HG03175 (cell line): Measurements from ENCODE around the gene APOL3.
"Not testable (repeated sequence)": the region's sequence is repeated elsewhere in the genome, so short reads cannot be mapped to it uniquely, and the experiment has no call there.

Experiments used
- ATAC-seq: cut with Tn5 transposase; IDR thresholded peaks from one replicate; pipeline ENCODE4 v1.9.1; 2021; ENCODE audit warnings: mild to moderate bottlenecking, moderate library complexity; ENCODE audit not compliant: unreplicated experiment

Gene APOL3

GRCh38 chr22:36160499-36160942, at the start of gene APOL3:
Gene APOL3 (minus strand): TSS chr22:36160755. CDS start chr22:36149055, 11,700 bp downstream.
- no peak for ATAC-seq

DNA sequence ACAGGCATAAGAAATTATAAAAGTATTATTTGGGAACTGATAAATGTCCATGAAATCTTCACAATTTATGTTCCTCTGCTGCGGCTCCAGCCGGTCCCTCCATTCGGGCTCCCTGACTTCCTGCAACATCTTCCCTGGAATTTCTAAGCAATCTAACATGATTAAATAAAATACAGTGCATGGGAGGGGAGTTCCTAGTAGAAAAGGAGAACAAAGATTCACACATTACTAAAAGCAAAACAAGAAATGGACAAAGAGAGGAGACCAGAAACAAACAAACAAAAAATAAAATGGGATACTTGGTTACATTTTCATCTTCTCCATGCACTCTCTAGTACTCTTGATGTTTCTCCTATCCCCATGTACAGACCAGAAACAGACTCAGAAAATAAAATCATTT, 49.7 kb upstream of the APOL3 start:
- no peak for ATAC-seq

- ATAC-seq: not testable (repeated sequence)
These were observed 48.9 kb upstream of the APOL3 start for GRCh38 chr22:36209488-36209908.

DNA sequence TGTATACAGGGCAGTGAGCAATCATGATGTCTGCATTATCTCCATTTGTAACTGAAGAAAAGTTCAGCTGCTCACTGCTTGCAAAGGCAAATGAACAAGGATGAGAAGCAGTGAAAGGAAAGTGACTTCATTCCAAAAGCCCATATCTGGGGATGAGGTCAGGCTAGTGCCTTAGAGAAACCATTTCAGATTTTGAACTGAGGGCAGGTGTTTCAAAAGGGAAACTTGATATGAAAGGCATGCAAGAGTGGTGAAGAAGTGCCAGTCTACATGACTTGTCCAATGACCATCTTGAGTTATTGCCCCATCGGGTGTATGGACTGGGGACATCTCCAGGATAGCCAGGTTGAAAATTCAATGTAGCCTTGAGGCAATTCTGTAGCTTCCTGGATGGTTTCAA, 48.4 kb upstream of the APOL3 start:
- no peak for ATAC-seq

DNA sequence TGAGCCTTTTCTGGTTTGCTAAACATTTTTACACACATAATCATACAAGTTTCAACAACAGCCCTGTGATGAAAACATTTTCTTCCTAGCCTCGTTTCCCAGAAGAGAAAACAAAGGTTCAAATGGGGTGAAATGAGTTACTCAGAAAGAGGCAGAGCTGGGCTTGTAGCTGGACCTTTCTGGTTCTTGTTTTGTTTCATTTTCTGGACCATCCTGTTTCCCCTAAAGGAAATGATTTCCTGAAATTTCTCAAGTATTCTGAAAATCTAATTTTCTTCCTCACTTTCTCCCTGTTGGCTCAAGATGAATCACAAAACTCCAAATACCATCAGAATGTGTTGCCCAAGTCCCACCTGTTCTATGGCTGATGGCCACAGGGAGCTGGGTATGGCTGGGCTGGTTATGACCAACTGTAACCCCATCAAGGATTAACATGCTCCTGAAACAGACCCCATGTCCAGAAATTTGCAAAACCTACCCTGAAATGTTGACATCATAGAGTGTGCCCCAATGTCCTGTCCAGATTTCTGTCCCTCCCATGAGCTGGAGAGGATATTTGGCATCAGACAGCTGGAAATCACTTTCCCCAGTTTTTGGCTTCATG, 47.7 kb upstream of the APOL3 start:
- ATAC-seq: no peak

DNA sequence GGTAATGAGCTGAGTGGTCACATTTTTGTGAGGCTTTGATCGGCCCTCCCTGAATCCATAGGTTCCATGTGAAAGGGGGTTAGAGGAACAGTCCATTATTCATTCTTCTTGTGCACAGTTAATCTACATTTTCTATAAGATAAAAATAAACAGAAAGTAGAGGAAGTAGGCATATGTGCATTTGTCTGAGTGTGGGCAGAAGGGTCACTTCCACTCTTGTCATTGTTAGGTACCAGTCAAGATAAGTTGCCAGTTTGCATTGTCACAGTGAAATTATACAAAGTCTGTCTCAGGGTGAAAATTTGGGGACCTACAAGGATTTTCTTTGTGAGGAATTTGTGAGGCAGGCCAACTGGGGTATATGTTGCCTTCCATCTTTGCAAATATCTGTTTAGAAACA, 45.7 kb upstream of the APOL3 start:
- no peak for ATAC-seq

GRCh38 chr22:36205573-36205972, 45.0 kb upstream of the APOL3 start:
- ATAC-seq: not testable (repeated sequence)

- no peak for ATAC-seq
These were observed 44.1 kb upstream of the APOL3 start for GRCh38 chr22:36204632-36205015.

DNA sequence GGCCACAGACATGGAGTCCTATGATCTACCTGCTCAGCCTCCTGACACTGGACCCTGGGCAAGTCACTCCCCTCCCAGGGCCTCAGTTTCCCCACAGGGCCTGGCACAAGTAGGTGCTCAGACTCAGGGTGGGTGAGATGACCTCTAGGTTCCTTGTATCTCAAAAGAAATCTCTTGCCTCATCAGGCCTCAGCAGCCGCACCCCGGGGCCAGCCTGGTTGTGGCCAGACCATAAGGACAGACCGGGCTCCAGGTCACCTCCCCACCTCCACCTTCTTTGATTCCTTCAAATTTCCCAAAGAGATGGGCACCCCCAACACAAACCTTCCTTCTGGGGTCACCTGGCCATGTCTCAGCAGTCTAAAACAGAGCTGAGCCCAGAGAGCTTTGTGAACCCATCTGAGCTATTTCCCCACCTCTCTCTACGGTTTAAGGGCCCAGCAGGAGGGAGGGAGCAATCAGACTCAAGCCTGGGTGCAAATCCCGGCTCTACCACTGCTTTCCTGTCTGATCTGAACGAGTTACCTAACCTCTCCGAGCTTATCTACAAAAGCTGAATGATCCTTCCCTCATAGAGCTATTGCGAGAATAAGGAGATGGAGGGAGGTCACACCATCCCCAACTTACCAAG, 43.6 kb upstream of the APOL3 start:
- no peak for ATAC-seq

DNA sequence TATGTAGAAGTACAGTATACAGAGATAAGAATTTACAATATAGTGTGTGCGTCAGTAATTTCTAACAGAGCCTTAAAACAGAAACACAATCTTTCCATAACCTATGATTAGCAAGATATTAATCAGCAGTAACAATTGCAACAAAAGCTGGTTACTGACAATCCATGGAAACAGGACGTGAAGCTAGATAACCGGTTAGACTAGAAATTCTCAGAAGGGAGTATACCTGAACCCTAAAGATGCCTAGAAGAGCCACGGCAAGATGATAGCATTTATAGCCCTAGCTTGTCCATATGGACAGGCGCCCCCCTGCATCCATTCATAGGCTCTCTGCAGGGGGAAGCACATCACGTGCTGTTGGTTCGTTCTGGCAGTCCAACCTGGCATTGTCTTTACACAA, 42.9 kb upstream of the APOL3 start:
- not testable (repeated sequence) for ATAC-seq

- not testable (repeated sequence) for ATAC-seq
These were observed 42.4 kb upstream of the APOL3 start for GRCh38 chr22:36202906-36203305.

- ATAC-seq: no peak
These were observed 41.2 kb upstream of the APOL3 start, which contains the start of gene APOL4 for GRCh38 chr22:36201630-36202319. Gene APOL4 (minus strand): TSS chr22:36201809. CDS start chr22:36201734, 75 bp downstream.

- not testable (repeated sequence) for ATAC-seq
These were observed 40.5 kb upstream of the APOL3 start for GRCh38 chr22:36201025-36201424.

- no peak for ATAC-seq
These were observed 38.5 kb upstream of the APOL3 start for GRCh38 chr22:36199001-36199551.

DNA sequence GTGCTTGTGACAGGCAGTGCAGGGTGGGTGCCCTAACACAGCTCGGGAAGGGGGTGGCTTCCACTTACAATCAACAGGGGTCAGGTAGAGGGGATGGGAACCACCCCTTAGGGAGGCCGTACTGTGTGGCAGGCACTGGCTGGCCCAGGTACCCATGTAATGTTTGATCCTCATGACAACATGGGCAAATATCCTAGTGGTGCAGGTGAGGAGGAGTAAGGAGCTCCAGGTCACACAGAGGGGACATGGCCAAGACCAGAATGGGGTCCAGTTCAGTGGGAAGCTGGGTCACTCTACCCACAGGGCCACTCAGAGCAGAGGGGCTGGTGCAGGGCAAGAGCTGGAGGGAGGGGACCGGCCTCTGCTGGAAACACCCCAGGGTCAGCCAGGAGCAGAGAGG, 38.0 kb upstream of the APOL3 start:
- ATAC-seq: no peak

DNA sequence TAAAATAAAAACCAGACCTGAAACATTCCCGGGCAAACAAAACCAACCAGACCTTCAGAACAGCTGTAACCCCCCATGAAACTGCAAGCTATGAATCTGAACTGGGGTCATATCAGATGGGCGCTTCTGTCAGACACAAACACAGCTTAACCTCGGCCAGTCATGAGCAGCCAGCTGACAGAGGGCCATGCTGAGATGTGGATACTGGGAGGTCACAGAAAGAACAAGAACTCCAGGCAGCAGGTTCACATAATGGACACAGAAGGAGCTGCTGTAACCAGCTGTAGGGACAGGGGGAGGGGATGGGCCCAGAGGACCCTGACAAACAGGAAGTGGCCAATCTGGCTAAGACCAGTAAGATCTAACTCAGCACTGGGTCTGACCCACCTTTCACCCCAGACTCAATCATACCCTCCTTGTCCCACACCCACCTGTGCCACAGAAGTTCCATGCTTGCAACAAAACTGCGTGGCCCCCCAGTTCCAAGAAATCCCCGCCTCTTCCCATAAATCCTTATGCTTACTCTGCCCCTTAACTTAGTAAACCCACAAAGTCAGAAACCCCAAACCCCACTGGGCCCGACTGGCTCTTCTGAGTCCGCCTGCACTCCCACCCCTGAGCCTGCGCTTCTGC, 37.1 kb upstream of the APOL3 start:
- no peak for ATAC-seq

DNA sequence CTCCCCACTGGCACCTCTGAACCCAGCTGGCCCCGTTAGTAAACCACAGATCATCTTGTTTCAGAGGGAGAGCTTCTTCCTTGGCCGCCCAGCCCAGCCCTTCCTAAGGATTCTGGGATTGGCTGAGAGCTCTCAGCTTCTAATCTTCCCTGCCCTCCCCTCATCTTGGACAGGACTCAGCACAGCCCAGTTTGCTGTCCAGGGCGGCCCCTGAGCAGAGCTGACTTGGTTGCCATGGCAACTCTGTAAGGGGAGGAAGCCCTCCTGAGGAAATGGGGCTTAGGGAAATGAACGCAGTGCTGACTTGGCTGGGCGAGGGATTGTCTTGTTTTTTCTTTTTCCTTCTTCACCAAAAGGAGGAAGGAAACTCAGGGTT, 36.5 kb upstream of the APOL3 start:
- ATAC-seq: no peak

GRCh38 chr22:36196254-36197064, 35.9 kb upstream of the APOL3 start:
- no peak for ATAC-seq

GRCh38 chr22:36194971-36195370, 34.4 kb upstream of the APOL3 start:
- no peak for ATAC-seq

DNA sequence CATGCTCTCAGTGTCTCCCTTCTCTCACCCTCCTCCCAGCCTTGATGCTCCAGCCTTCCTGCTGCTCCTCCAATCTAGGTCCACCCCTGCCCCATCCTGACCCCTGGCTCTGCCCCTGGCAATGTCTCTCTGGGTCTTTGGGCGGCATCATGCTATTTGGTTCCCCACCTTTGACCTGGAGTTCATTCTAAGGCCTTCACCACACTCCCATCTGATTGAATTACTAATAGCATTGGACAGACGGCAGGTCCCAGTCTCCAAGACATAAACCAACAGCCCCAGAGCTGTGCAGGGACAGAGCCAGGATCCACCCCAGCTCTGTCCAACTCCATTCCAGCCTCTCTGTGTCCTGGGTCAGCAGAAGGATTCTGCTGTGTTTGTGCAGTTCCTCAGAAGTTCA, 33.8 kb upstream of the APOL3 start:
- no peak for ATAC-seq
